Left lung (tissue), 10 donors: ENCODE results near the gene CIB2. TPM values are rescaled to one million over a fixed set of nuclear protein-coding genes. Genes with fewer than 3 reads are reported as not detected.

Experiments
- ATAC-seq: fragments of 200-7000 bp; cut with Tn5 transposase; one replicate; pipeline ENCODE4 v1.9.1; 2020; ENCODE audit warnings: moderate library complexity
- DNase-seq, 4 donors: peaks; one replicate each; pipeline ENCODE4 v3.0.0-alpha.2; 2013 to 2020
- H3K27ac ChIP-seq, 2 donors: fragments of 200-600 bp; sonication (generic) in 1 of 2; one replicate each; pipeline versions ENCODE4 v1.5.0 to v1.8.0; 2020 to 2021
- H3K27me3 ChIP-seq, 2 donors: fragments of 200-600 bp; sonication (generic) in 1 of 2; one replicate each; pipeline versions ENCODE4 v1.5.0 to v1.8.0; 2020 to 2021
- H3K36me3 ChIP-seq, 2 donors: fragments of 200-600 bp; sonication (generic) in 1 of 2; one replicate each; pipeline versions ENCODE4 v1.5.0 to v1.8.0; 2020 to 2021
- H3K4me1 ChIP-seq, 2 donors: fragments of 200-600 bp; one replicate each; pipeline ENCODE4 v1.8.0; 2021
- H3K4me3 ChIP-seq, 2 donors: fragments of 200-600 bp; sonication (generic) in 1 of 2; one replicate each; pipeline versions ENCODE4 v1.5.0 to v1.8.0; 2020 to 2021; ENCODE audit warnings: mild to moderate bottlenecking in 1 of 2
- H3K9me3 ChIP-seq, 2 donors: fragments of 200-600 bp; sonication (generic) in 1 of 2; one replicate each; pipeline versions ENCODE4 v1.5.0 to v1.8.0; 2020 to 2021
- CTCF ChIP-seq, 2 donors: fragments of 200-600 bp; sonication (generic) in 1 of 2; IDR thresholded peaks; one replicate each; pipeline versions ENCODE4 v1.5.0 to v1.8.0; 2021; ENCODE audit warnings: antibody characterized with exemption in 2 of 2
- intact Hi-C, 2 donors: fragments of 100-400 bp; cut with DNase I; formaldehyde crosslinking; loops; one replicate each; pipeline versions ENCODE4 v1.11.2 to v1.14.2; 2022
- polyA plus RNA-seq, 6 donors: library from polyadenylated mRNA; unstranded; fragments of 120-200 nt; gene quantifications; one replicate each; pipeline ENCODE4 v1.2.1, GENCODE V29; 2013; ENCODE audit not compliant: insufficient read length in 6 of 6
- total RNA-seq, 2 donors: library from RNA; stranded (reverse); fragmentation: NEBNext Ultra II Directional; extraction: Animal tissue kit (Norgen Biotek cat#: 25700); gene quantifications; one replicate each; pipeline ENCODE4 v1.2.1, GENCODE V29; 2021
- donor health status: DM: no; HTN: yes; CAD: no.
- donor health status: DM: no; HTN: no; CAD: no.

CIB2 gene
- total and polyA plus RNA-seq, 8 donors: 1.3 to 31.9 (median 23.2) TPM

GRCh38 chr15:78082743-78083110 is 48.5 kb downstream of the CIB2 start:
- Histone ChIP-seq H3K9me3 (no peaks in the 10 kb centered on the region), H3K4me3 (no peak overlapping the region), H3K36me3 (no peaks in the 10 kb centered on the region), H3K4me1 (peaks cover 15 to 73% of the 10 kb centered on the region in 2 donors), H3K27me3 (no peaks in the 10 kb centered on the region), H3K27ac (peak overlapping the region; percentile 33 to 83)
- DNase-seq (no peak), ATAC-seq (no peak)
- intact Hi-C loops: no loop called here
- no peak for TF ChIP-seq CTCF (IDR thresholded peaks at IDR 0.05)

GRCh38 chr15:78082106-78082742 is 49.0 kb downstream of the CIB2 start:
- DNase-seq (peak in 1 of 4 donors; percentile 72), ATAC-seq (peak; percentile 51)
- Histone ChIP-seq H3K4me1 (peaks cover 15 to 72% of the 10 kb centered on the region in 2 donors), H3K27ac (peak overlapping the region; percentile 33 to 83), H3K4me3 (no peak overlapping the region), H3K36me3 (no peaks in the 10 kb centered on the region), H3K27me3 (no peaks in the 10 kb centered on the region), H3K9me3 (no peaks in the 10 kb centered on the region)
- intact Hi-C loops: no loop called here
- TF ChIP-seq CTCF (IDR thresholded peaks at IDR 0.05): no peak

- H3K36me3 ChIP-seq: no peaks in the 10 kb centered on the region
- intact Hi-C loops: no loop called here
- H3K27ac ChIP-seq: no peak overlapping the region
- peaks cover 17 to 77% of the 10 kb centered on the region in 2 donors for H3K4me1 ChIP-seq
- H3K9me3 ChIP-seq: no peaks in the 10 kb centered on the region
- DNase-seq (no peak), ATAC-seq (no peak)
- no peak for TF ChIP-seq CTCF (IDR thresholded peaks at IDR 0.05)
- no peaks in the 10 kb centered on the region for H3K27me3 ChIP-seq
- H3K4me3 ChIP-seq: no peak overlapping the region
These were observed 51.2 kb downstream of the CIB2 start for GRCh38 chr15:78080088-78080460.

GRCh38 chr15:78079298-78080087 is 51.8 kb downstream of the CIB2 start:
- no peak overlapping the region for H3K27ac ChIP-seq
- H3K4me3 ChIP-seq: no peak overlapping the region
- DNase-seq (no peak), ATAC-seq (peak; percentile 31)
- H3K27me3 ChIP-seq: no peaks in the 10 kb centered on the region
- peaks cover 17 to 78% of the 10 kb centered on the region in 2 donors for H3K4me1 ChIP-seq
- no peaks in the 10 kb centered on the region for H3K9me3 ChIP-seq
- no peak for TF ChIP-seq CTCF (IDR thresholded peaks at IDR 0.05)
- intact Hi-C loops: no loop called here
- no peaks in the 10 kb centered on the region for H3K36me3 ChIP-seq

- Histone ChIP-seq H3K4me1 (peaks cover 20 to 78% of the 10 kb centered on the region in 2 donors), H3K4me3 (peak overlapping the region; percentile 44 to 94), H3K27ac (peak overlapping the region; percentile 75 to 97), H3K9me3 (no peaks in the 10 kb centered on the region), H3K36me3 (no peaks in the 10 kb centered on the region), H3K27me3 (no peaks in the 10 kb centered on the region)
- ATAC-seq (peak; percentile 8), DNase-seq (no peak)
- intact Hi-C loops: no loop called here
- TF ChIP-seq CTCF (IDR thresholded peaks at IDR 0.05): no peak
These were observed 53.4 kb downstream of the CIB2 start for GRCh38 chr15:78077871-78078210.
